ENCODE data around the gene UPP2. TPM values are rescaled to one million over a fixed set of nuclear protein-coding genes. Genes with fewer than 3 reads are reported as not detected.
A peak's percentile ranks its signal among the peaks of the same experiment; 100 is the strongest.

Gene UPP2
- total and polyA plus RNA-seq, 2 of the 13 experiments (the other 11 are each of a cell fraction or from before 2014, with no cell fraction given) = 0.07 to 0.28 TPM

DNA sequence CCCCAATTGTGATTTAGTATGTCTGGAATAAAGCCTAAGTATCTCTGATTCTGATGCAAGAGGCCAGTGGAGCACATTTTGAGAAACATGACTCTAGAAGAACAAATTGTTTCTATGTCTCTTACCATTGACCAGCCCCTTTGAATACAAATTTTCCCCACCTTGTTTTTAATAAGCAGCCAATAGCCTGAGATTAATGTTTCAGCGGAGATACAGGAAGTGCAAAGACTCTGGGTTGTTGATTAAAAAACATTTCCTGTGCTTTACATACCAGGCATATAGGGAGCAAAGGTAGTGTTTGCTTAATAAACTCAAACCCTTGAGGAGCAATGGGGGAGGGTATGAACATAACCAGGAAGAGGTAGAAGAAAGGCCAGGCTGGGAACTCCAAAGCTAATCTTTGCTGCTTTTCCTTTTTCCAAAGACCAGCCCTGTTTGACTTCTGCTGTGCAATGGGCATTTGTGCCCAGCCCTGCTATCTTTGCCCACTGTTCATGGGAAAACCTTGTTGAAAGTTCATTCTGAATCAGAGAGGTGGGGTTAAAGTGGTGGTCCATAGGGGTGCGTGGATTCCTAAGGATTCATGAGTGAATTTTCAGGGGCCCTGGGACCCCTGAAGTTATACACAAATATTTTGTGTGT is 29.3 kb downstream of the UPP2 start (continued):
- TF ChIP-seq, protein P1, sequence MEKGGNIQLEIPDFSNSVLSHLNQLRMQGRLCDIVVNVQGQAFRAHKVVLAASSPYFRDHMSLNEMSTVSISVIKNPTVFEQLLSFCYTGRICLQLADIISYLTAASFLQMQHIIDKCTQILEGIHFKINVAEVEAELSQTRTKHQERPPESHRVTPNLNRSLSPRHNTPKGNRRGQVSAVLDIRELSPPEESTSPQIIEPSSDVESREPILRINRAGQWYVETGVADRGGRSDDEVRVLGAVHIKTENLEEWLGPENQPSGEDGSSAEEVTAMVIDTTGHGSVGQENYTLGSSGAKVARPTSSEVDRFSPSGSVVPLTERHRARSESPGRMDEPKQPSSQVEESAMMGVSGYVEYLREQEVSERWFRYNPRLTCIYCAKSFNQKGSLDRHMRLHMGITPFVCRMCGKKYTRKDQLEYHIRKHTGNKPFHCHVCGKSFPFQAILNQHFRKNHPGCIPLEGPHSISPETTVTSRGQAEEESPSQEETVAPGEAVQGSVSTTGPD (CRISPR knock-in tag; IDR thresholded peaks at IDR 0.05) = no peak
- no peak for TF ChIP-seq TOPORS (CRISPR knock-in tag; IDR thresholded peaks at IDR 0.05)
- peak; percentile 60; the same call in 1 of the 2 replicates for TF ChIP-seq GABPB1 (CRISPR knock-in tag; IDR thresholded peaks at IDR 0.05)
- no peak for TF ChIP-seq SIN3A (IDR thresholded peaks at IDR 0.05; ENCODE audit: borderline replicate concordance, low read depth, low read length)
- TF ChIP-seq, protein P2, sequence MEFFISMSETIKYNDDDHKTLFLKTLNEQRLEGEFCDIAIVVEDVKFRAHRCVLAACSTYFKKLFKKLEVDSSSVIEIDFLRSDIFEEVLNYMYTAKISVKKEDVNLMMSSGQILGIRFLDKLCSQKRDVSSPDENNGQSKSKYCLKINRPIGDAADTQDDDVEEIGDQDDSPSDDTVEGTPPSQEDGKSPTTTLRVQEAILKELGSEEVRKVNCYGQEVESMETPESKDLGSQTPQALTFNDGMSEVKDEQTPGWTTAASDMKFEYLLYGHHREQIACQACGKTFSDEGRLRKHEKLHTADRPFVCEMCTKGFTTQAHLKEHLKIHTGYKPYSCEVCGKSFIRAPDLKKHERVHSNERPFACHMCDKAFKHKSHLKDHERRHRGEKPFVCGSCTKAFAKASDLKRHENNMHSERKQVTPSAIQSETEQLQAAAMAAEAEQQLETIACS (CRISPR knock-in tag; IDR thresholded peaks at IDR 0.05) = no peak
- TF ChIP-seq NR1H2 (CRISPR knock-in tag; IDR thresholded peaks at IDR 0.05; ENCODE audit: borderline replicate concordance, low read depth) = no peak; the same call in 1 of the 2 replicates
- no peak; the same call in 1 of the 2 replicates for TF ChIP-seq RXRA (CRISPR knock-in tag; IDR thresholded peaks at IDR 0.05)
- TF ChIP-seq, protein P3, sequence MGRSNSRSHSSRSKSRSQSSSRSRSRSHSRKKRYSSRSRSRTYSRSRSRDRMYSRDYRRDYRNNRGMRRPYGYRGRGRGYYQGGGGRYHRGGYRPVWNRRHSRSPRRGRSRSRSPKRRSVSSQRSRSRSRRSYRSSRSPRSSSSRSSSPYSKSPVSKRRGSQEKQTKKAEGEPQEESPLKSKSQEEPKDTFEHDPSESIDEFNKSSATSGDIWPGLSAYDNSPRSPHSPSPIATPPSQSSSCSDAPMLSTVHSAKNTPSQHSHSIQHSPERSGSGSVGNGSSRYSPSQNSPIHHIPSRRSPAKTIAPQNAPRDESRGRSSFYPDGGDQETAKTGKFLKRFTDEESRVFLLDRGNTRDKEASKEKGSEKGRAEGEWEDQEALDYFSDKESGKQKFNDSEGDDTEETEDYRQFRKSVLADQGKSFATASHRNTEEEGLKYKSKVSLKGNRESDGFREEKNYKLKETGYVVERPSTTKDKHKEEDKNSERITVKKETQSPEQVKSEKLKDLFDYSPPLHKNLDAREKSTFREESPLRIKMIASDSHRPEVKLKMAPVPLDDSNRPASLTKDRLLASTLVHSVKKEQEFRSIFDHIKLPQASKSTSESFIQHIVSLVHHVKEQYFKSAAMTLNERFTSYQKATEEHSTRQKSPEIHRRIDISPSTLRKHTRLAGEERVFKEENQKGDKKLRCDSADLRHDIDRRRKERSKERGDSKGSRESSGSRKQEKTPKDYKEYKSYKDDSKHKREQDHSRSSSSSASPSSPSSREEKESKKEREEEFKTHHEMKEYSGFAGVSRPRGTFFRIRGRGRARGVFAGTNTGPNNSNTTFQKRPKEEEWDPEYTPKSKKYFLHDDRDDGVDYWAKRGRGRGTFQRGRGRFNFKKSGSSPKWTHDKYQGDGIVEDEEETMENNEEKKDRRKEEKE (IDR thresholded peaks at IDR 0.05) = no peak
- TF ChIP-seq BCL6 (CRISPR knock-in tag; IDR thresholded peaks at IDR 0.05) = peak; percentile 87
- TF ChIP-seq POLR2AphosphoS2 (IDR thresholded peaks at IDR 0.05; ENCODE audit: low read depth, low read length) = no peak
- peak; percentile 74; the same call in 1 of the 2 replicates for TF ChIP-seq ZNF878 (CRISPR knock-in tag; IDR thresholded peaks at IDR 0.05)
- TF ChIP-seq FOXP1 (IDR thresholded peaks at IDR 0.05) = no peak
- TF ChIP-seq FOXP1 (CRISPR knock-in tag; IDR thresholded peaks at IDR 0.05) = peak; percentile 97
- TF ChIP-seq, protein P4, sequence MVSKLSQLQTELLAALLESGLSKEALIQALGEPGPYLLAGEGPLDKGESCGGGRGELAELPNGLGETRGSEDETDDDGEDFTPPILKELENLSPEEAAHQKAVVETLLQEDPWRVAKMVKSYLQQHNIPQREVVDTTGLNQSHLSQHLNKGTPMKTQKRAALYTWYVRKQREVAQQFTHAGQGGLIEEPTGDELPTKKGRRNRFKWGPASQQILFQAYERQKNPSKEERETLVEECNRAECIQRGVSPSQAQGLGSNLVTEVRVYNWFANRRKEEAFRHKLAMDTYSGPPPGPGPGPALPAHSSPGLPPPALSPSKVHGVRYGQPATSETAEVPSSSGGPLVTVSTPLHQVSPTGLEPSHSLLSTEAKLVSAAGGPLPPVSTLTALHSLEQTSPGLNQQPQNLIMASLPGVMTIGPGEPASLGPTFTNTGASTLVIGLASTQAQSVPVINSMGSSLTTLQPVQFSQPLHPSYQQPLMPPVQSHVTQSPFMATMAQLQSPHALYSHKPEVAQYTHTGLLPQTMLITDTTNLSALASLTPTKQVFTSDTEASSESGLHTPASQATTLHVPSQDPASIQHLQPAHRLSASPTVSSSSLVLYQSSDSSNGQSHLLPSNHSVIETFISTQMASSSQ (IDR thresholded peaks at IDR 0.05; ENCODE audit: low read depth) = peak; percentile 92
- TF ChIP-seq, protein P4 (CRISPR knock-in tag; IDR thresholded peaks at IDR 0.05; ENCODE audit: borderline replicate concordance) = peak; percentile 90
- TF ChIP-seq, protein P5, sequence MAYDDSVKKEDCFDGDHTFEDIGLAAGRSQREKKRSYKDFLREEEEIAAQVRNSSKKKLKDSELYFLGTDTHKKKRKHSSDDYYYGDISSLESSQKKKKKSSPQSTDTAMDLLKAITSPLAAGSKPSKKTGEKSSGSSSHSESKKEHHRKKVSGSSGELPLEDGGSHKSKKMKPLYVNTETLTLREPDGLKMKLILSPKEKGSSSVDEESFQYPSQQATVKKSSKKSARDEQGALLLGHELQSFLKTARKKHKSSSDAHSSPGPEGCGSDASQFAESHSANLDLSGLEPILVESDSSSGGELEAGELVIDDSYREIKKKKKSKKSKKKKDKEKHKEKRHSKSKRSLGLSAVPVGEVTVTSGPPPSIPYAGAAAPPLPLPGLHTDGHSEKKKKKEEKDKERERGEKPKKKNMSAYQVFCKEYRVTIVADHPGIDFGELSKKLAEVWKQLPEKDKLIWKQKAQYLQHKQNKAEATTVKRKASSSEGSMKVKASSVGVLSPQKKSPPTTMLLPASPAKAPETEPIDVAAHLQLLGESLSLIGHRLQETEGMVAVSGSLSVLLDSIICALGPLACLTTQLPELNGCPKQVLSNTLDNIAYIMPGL (CRISPR knock-in tag; IDR thresholded peaks at IDR 0.05; ENCODE audit: borderline replicate concordance in 1 of 2, low read depth in 1 of 2) = peak in 1 of 2 experiments; percentile 36; a peak in 1 of 4 replicates
- TF ChIP-seq ZNF382 (CRISPR knock-in tag; IDR thresholded peaks at IDR 0.05; ENCODE audit: borderline replicate concordance) = no peak
- peak; percentile 80; the same call in 1 of the 2 replicates for TF ChIP-seq SIX1 (CRISPR knock-in tag; IDR thresholded peaks at IDR 0.05; ENCODE audit: borderline replicate concordance)
